HepG2 (cell line): ENCODE measurements around the gene RAC2. TPM values are rescaled to one million over a fixed set of nuclear protein-coding genes. Genes with fewer than 3 reads are reported as not detected.

ENCODE experiments used
- ATAC-seq: fragments of 200-7000 bp; cut with Tn5 transposase; 3 replicates; pipeline ENCODE4 v1.9.1; 2020; ENCODE audit warnings: mild to moderate bottlenecking, moderate library complexity
- BruUV-seq: library from RNA; stranded (reverse); fragments of 400-500 nt; replicated peaks from 2 replicates; lab custom pipeline; 2021; lab: Mats Ljungman, UMichigan
- CTCF ChIA-PET: fragments of 300-600 bp; formaldehyde crosslinking; extraction: SDS; loops from one replicate; lab custom pipeline; 2021; ENCODE audit warnings: low total read pairs, inconsistent platforms, low intra/inter-chr PET ratio; lab: Yijun Ruan, JAX
- POLR2A ChIA-PET: fragments of 350-600 bp; sonication (Branson Sonifier 250); formaldehyde crosslinking; loops from one replicate; lab custom pipeline; 2020; ENCODE audit warnings: antibody characterized with exemption, inconsistent platforms; lab: Yijun Ruan, JAX
- DNase-seq: peaks from one replicate; pipeline ENCODE4 v3.0.0-alpha.2; 2015; ENCODE audit warnings: low spot score
- FAIRE-seq: peaks from 3 replicates; lab custom pipeline; 2011; peaks lifted over from hg19 to GRCh38; lab: Jason Lieb, UNC
- H2AFZ ChIP-seq: one replicate; pipeline ENCODE4 v1.6.1; 2011; ENCODE audit warnings: low read length, inconsistent platforms
- H3K27ac ChIP-seq: fragments of 300-600 bp; 3 replicates; pipeline ENCODE4 v1.8.0; 2011; ENCODE audit warnings: mixed run types, mild to moderate bottlenecking, mixed read lengths, low read length, inconsistent platforms; ENCODE audit not compliant: insufficient read depth; ENCODE audit errors: extremely low read length
- H3K27me3 ChIP-seq, 2 experiments: fragments of 200-600 bp in 1 of 2; 2 replicates in 1 of 2; 3 replicates in 1 of 2; pipeline versions ENCODE4 v1.6.0 to v1.8.0; 2011; ENCODE audit warnings: low read length in 2 of 2, mild to moderate bottlenecking in 2 of 2, moderate library complexity in 2 of 2, inconsistent platforms in 1 of 2; ENCODE audit not compliant: insufficient read depth in 2 of 2, control insufficient read depth in 1 of 2
- H3K36me3 ChIP-seq, 2 experiments: fragments of 200-600 bp in 1 of 2; replicated peaks in 1 of 2; 2 replicates in 1 of 2; 3 replicates in 1 of 2; pipeline versions ENCODE4 v1.5.1 to v1.8.0; 2011; ENCODE audit warnings: low read length in 2 of 2, inconsistent platforms in 1 of 2; ENCODE audit not compliant: insufficient read depth in 2 of 2, control insufficient read depth in 1 of 2
- H3K4me1 ChIP-seq: 2 replicates; pipeline ENCODE4 v1.5.1; 2012; ENCODE audit warnings: low read length, inconsistent platforms; ENCODE audit not compliant: insufficient read depth
- H3K4me2 ChIP-seq: 2 replicates; pipeline ENCODE4 v1.6.0; 2011; ENCODE audit warnings: low read depth, low read length, inconsistent platforms
- H3K4me3 ChIP-seq, 3 experiments: fragments of 200-600 bp in 1 of 3; sonication (generic), shearing (Covaris generic) in 1 of 3; replicated peaks in 1 of 3; 2 replicates each; pipeline ENCODE4 v1.5.1; 2011 to 2016; ENCODE audit warnings: low read length in 3 of 3, inconsistent platforms in 2 of 3, low read depth in 2 of 3, mild to moderate bottlenecking in 2 of 3, control low read depth in 1 of 3, mixed read lengths in 1 of 3; ENCODE audit not compliant: insufficient read depth in 1 of 3
- H3K79me2 ChIP-seq: one replicate; pipeline ENCODE4 v1.6.1; 2011; ENCODE audit warnings: low read length, inconsistent platforms; ENCODE audit not compliant: insufficient read depth
- H3K9ac ChIP-seq: 2 replicates; pipeline ENCODE4 v1.6.0; 2011; ENCODE audit warnings: mild to moderate bottlenecking, low read depth, low read length, inconsistent platforms; ENCODE audit not compliant: insufficient read depth
- H3K9me3 ChIP-seq: 2 replicates; pipeline ENCODE4 v1.5.1; 2012; ENCODE audit warnings: mild to moderate bottlenecking, low read length
- H4K20me1 ChIP-seq: 2 replicates; pipeline ENCODE4 v1.6.0; 2011; ENCODE audit warnings: inconsistent platforms, mild to moderate bottlenecking, low read length, moderate library complexity; ENCODE audit not compliant: insufficient read depth
- HDAC1 ChIP-seq: sonication (generic); formaldehyde crosslinking; IDR thresholded peaks from 2 replicates; pipeline ENCODE4 v1.5.1; 2020; ENCODE audit warnings: mild to moderate bottlenecking, missing genetic modification reagents
- JARID2 ChIP-seq: sonication (generic); formaldehyde crosslinking; IDR thresholded peaks from 2 replicates; pipeline ENCODE4 v1.8.1; 2023; ENCODE audit warnings: missing genetic modification reagents, inconsistent platforms; ENCODE audit not compliant: insufficient replicate concordance
- PRDM15 ChIP-seq: sonication (generic); formaldehyde crosslinking; IDR thresholded peaks from 2 replicates; pipeline ENCODE4 v1.4.0; 2020; ENCODE audit warnings: missing genetic modification reagents
- RCOR2 ChIP-seq: IDR thresholded peaks from 2 replicates; pipeline ENCODE4 v1.6.1; 2016; ENCODE audit warnings: missing biosample characterization, missing genetic modification reagents
- ZBTB37 ChIP-seq: sonication (generic); formaldehyde crosslinking; IDR thresholded peaks from 2 replicates; pipeline ENCODE4 v1.4.0; 2020; ENCODE audit warnings: mild to moderate bottlenecking, missing genetic modification reagents
- ZBTB46 ChIP-seq: sonication (generic); formaldehyde crosslinking; IDR thresholded peaks from 2 replicates; pipeline ENCODE4 v1.4.0; 2020; ENCODE audit warnings: mild to moderate bottlenecking, missing genetic modification reagents, borderline replicate concordance
- ZMYM4 ChIP-seq: sonication (generic); formaldehyde crosslinking; IDR thresholded peaks from 2 replicates; pipeline ENCODE4 v1.8.1; 2023; ENCODE audit warnings: mild to moderate bottlenecking, missing genetic modification reagents
- ZNF343 ChIP-seq: sonication (generic); formaldehyde crosslinking; IDR thresholded peaks from 2 replicates; pipeline ENCODE4 v1.4.0; 2020; ENCODE audit warnings: mild to moderate bottlenecking, missing genetic modification reagents
- ZNF367 ChIP-seq: sonication (generic); formaldehyde crosslinking; IDR thresholded peaks from 2 replicates; pipeline ENCODE4 v1.4.0; 2020; ENCODE audit warnings: missing genetic modification reagents, borderline replicate concordance
- ZNF441 ChIP-seq: sonication (generic); formaldehyde crosslinking; IDR thresholded peaks from 2 replicates; pipeline ENCODE4 v1.7.0; 2021; ENCODE audit warnings: missing genetic modification reagents, borderline replicate concordance
- ZNF629 ChIP-seq: sonication (generic); formaldehyde crosslinking; conservative IDR thresholded peaks from 2 replicates; pipeline ENCODE4 v1.5.0; 2020; ENCODE audit warnings: missing genetic modification reagents
- ZNF713 ChIP-seq: sonication (generic); formaldehyde crosslinking; IDR thresholded peaks from 2 replicates; pipeline ENCODE4 v1.4.0; 2020; ENCODE audit warnings: mild to moderate bottlenecking, missing genetic modification reagents
- ZNF770 ChIP-seq: sonication (generic); formaldehyde crosslinking; IDR thresholded peaks from 2 replicates; pipeline ENCODE4 v1.5.0; 2020; ENCODE audit warnings: mild to moderate bottlenecking, missing genetic modification reagents
- WGBS: methylation state at CpG from one replicate; pipeline ENCODE4 v1.1.6; 2017; ENCODE audit warnings: low lambda C conversion rate; 5-methylcytosine and 5-hydroxymethylcytosine counted together
- in situ Hi-C: cut with HindIII; loops from 2 replicates; pipeline ENCODE4 v1.10.0; 2017; ENCODE audit warnings: low pct_unique_long_range_greater_than_20kb; ENCODE audit not compliant: extremely low pct_ligation_motif_present
- intact Hi-C: fragments of 100-400 bp; cut with micrococcal nuclease; formaldehyde crosslinking; loops from one replicate; pipeline ENCODE4 v1.10.0; 2022; ENCODE audit not compliant: unreplicated experiment
- polyA plus RNA-seq, 8 experiments: library from polyadenylated mRNA; depleted of rRNA in 3 of 8; stranded (reverse) in 7 of 8; unstranded in 1 of 8; fragments of >200 nt; fragmentation: Illumina TruSeq in 4 of 8; extraction: Trizol in 4 of 8; gene quantifications; 2 replicates each; pipeline versions ENCODE4 v1.2.1 to v1.2.3, GENCODE V29; 2011 to 2016; ENCODE audit warnings: low read depth in 4 of 8, missing spikeins in 1 of 8, mixed read lengths in 1 of 8; ENCODE audit not compliant: insufficient read depth in 1 of 8
- total RNA-seq, 5 experiments: library from RNA; depleted of rRNA; stranded (reverse); fragments of >200 nt; fragmentation: Illumina TruSeq; extraction: Trizol; gene quantifications; 2 replicates each; pipeline ENCODE4 v1.2.3, GENCODE V29; 2016; ENCODE audit warnings: low read depth in 1 of 5

The RAC2 gene
- total and polyA plus RNA-seq, 2 of the 13 experiments (the other 11 are each of a cell fraction or from before 2014, with no cell fraction given) = 0.73 TPM; not detected in 1

- no peaks in the 10 kb centered on the region for H3K79me2 ChIP-seq
- no peak overlapping the region for H2AFZ ChIP-seq
- FAIRE-seq = no peak
- WGBS = 8% methylated on average over 12 of the region's 17 CpGs
- intact Hi-C loops = no loop called here
- H3K27ac ChIP-seq = no peak overlapping the region
- no peaks in the 10 kb centered on the region for H4K20me1 ChIP-seq
- H3K36me3 ChIP-seq = no peaks in the 10 kb centered on the region
- H3K27me3 ChIP-seq = peaks cover 2 to 49% of the 10 kb centered on the region in 2 experiments; a peak in 4 of 5 replicates
- no peak for TF ChIP-seq ZNF441 (CRISPR knock-in tag)
- TF ChIP-seq ZBTB46 (CRISPR knock-in tag) = no peak
- TF ChIP-seq ZMYM4 (CRISPR knock-in tag) = no peak
- no peak for TF ChIP-seq RCOR2
- TF ChIP-seq JARID2 = no peak
- peak; percentile 43; the same call in 1 of the 2 replicates for TF ChIP-seq ZNF770 (CRISPR knock-in tag)
- no peak for TF ChIP-seq HDAC1 (CRISPR knock-in tag)
- no peak for TF ChIP-seq ZNF713 (CRISPR knock-in tag)
- no peak for TF ChIP-seq ZBTB37
- TF ChIP-seq ZNF629 (CRISPR knock-in tag) = 0 out of 2 replicates have a peak, but pooled peaks have one; percentile 9
- TF ChIP-seq ZNF343 (CRISPR knock-in tag) = no peak
- TF ChIP-seq ZNF367 (CRISPR knock-in tag) = no peak
- TF ChIP-seq PRDM15 (CRISPR knock-in tag) = 0 out of 2 replicates have a peak, but pooled peaks have one; percentile 29
- no peaks in the 10 kb centered on the region; the same call in 1 of the 2 replicates for H3K4me1 ChIP-seq
- no peak overlapping the region for H3K9ac ChIP-seq
- DNase-seq = no peak
- ATAC-seq = no peak
- BruUV-seq = no TSS peak
- in situ Hi-C loops = no loop called here
- no peak overlapping the region for H3K4me2 ChIP-seq
- POLR2A ChIA-PET = no interaction called here
- H3K4me3 ChIP-seq = no peak overlapping the region
- H3K9me3 ChIP-seq = no peaks in the 10 kb centered on the region
- CTCF ChIA-PET = no interaction called here
These were observed 29.2 kb upstream of the RAC2 start for GRCh38 chr22:37273126-37273845.
